ENCODE results near the gene IL5RA. TPM values are rescaled to one million over a fixed set of nuclear protein-coding genes. Genes with fewer than 3 reads are reported as not detected.
A peak's percentile ranks its signal among the peaks of the same experiment; 100 is the strongest.

IL5RA gene
- total RNA-seq, 1 donor from 2014 or later, result not detected

GRCh38 chr3:3059645-3060044 lies 50.5 kb downstream of the IL5RA start:
- no peak for ATAC-seq

GRCh38 chr3:3053974-3054373 lies 56.2 kb downstream of the IL5RA start:
- no peak for ATAC-seq

GRCh38 chr3:3038201-3038991 lies 71.8 kb downstream of the IL5RA start:
- ATAC-seq, result peak; percentile 99

- ATAC-seq, result no peak
Observed at GRCh38 chr3:3037156-3037555, 73.0 kb downstream of the IL5RA start.

GRCh38 chr3:3031326-3031725 lies 78.8 kb downstream of the IL5RA start:
- no peak for ATAC-seq

- no peak for ATAC-seq
Observed at GRCh38 chr3:3027976-3028567, 82.1 kb downstream of the IL5RA start.

- no peak for ATAC-seq
Observed at GRCh38 chr3:3023111-3023745, 86.9 kb downstream of the IL5RA start.

- no peak for ATAC-seq
Observed at GRCh38 chr3:3020209-3020608, 90.0 kb downstream of the IL5RA start.

Other genes starting within 250 kb of the IL5RA start
- 15.5 TPM for gene TRNT1, start 16.6 kb upstream of the IL5RA start, total RNA-seq
- gene CRBN, start 69.3 kb upstream of the IL5RA start, total RNA-seq, result 20.9 TPM

Data from esophagus mucosa (tissue), 1 donor.